HCT116 (cell line): ENCODE data around the gene TAF3. TPM values are rescaled to one million over a fixed set of nuclear protein-coding genes. Genes with fewer than 3 reads are reported as not detected.

Experiments used
- ATAC-seq: fragments of 200-7000 bp; cut with Tn5 transposase; 2 replicates; pipeline ENCODE4 v1.9.1; 2020; ENCODE audit warnings: mild to moderate bottlenecking, moderate library complexity
- BruUV-seq: library from RNA; stranded (reverse); fragments of 400-500 nt; replicated peaks from 2 replicates; lab custom pipeline; 2021; lab: Mats Ljungman, UMichigan
- CTCF ChIA-PET: fragments of 300-600 bp; sonication (Branson Sonifier 250); formaldehyde crosslinking; loops from one replicate; lab custom pipeline; 2021; ENCODE audit warnings: antibody characterized with exemption; lab: Charles Lee
- POLR2A ChIA-PET: fragments of 300-600, 350-600 bp; sonication (Branson Sonifier 250); formaldehyde crosslinking; loops from one replicate; lab custom pipeline; 2021; ENCODE audit warnings: antibody characterized with exemption; lab: Charles Lee
- RAD21 ChIA-PET, 2 experiments: fragments of 300-600 bp; sonication (Branson Sonifier 250); formaldehyde crosslinking; loops; one replicate each; lab custom pipeline; 2023; ENCODE audit warnings: low total read pairs in 2 of 2; ENCODE audit not compliant: uncharacterized antibody in 2 of 2, unreplicated experiment in 2 of 2, low non-redundant PET in 1 of 2; lab: Charles Lee
- DNase-seq: peaks from one replicate; pipeline ENCODE4 v3.0.0-alpha.2; 2010; ENCODE audit warnings: low read depth, low spot score
- H2AFZ ChIP-seq: fragments of 200-600 bp; shearing (Covaris generic), sonication (generic); 2 replicates; pipeline ENCODE4 v1.6.1; 2017; ENCODE audit warnings: low read depth, mixed run types, mixed read lengths, antibody characterized with exemption, low read length; ENCODE audit not compliant: poor library complexity, severe bottlenecking
- H3K27ac ChIP-seq: 2 replicates; pipeline ENCODE4 v1.5.1; 2012; ENCODE audit warnings: low read depth, low read length
- H3K27me3 ChIP-seq: fragments of 200-600 bp; sonication (generic); 2 replicates; pipeline ENCODE4 v1.6.1; 2016; ENCODE audit warnings: mixed run types, low read length, mixed read lengths; ENCODE audit not compliant: insufficient read depth
- H3K36me3 ChIP-seq, 2 experiments: fragments of 200-500 bp in 1 of 2; fragments of 200-600 bp in 1 of 2; sonication (Bioruptor generic) in 1 of 2; sonication (generic) in 1 of 2; 2 replicates each; pipeline versions ENCODE4 v1.5.1 to v1.6.1; 2014 to 2016; ENCODE audit warnings: low read length in 2 of 2, inconsistent platforms in 1 of 2, mixed read lengths in 1 of 2, mixed run types in 1 of 2; ENCODE audit not compliant: insufficient read depth in 2 of 2, control insufficient read depth in 1 of 2
- H3K4me1 ChIP-seq, 2 experiments: fragments of 200-600 bp in 1 of 2; sonication (generic) in 1 of 2; 2 replicates each; pipeline versions ENCODE4 v1.5.1 to v1.6.1; 2012 to 2017; ENCODE audit warnings: low read length in 2 of 2, inconsistent platforms in 1 of 2, mild to moderate bottlenecking in 1 of 2, mixed read lengths in 1 of 2, mixed run types in 1 of 2, moderate library complexity in 1 of 2; ENCODE audit not compliant: insufficient read depth in 2 of 2, control insufficient read depth in 1 of 2
- H3K4me2 ChIP-seq: fragments of 200-600 bp; sonication (generic); 2 replicates; pipeline ENCODE4 v1.6.1; 2017; ENCODE audit warnings: mixed run types, low read length, mixed read lengths
- H3K4me3 ChIP-seq, 2 experiments: fragments of 200-600 bp in 1 of 2; sonication (generic) in 1 of 2; replicated peaks in 1 of 2; 2 replicates each; pipeline ENCODE4 v1.5.1; 2011 to 2016; ENCODE audit warnings: low read length in 2 of 2, control low read depth in 1 of 2, low read depth in 1 of 2, mild to moderate bottlenecking in 1 of 2, mixed read lengths in 1 of 2, mixed run types in 1 of 2
- H3K79me2 ChIP-seq: fragments of 200-600 bp; sonication (generic); 2 replicates; pipeline ENCODE4 v1.6.1; 2017; ENCODE audit warnings: mild to moderate bottlenecking, mixed run types, low read length, moderate library complexity, mixed read lengths; ENCODE audit not compliant: insufficient read depth
- H3K9ac ChIP-seq: fragments of 200-600 bp; sonication (generic); 2 replicates; pipeline ENCODE4 v1.6.1; 2016; ENCODE audit warnings: low read length, mixed read lengths
- H3K9me2 ChIP-seq: fragments of 200-600 bp; sonication (generic), shearing (Covaris generic); 2 replicates; pipeline ENCODE4 v1.6.1; 2017; ENCODE audit warnings: mixed run types, mild to moderate bottlenecking, moderate library complexity; ENCODE audit not compliant: insufficient read depth
- H3K9me3 ChIP-seq, 2 experiments: fragments of 200-500 bp in 1 of 2; fragments of 200-600 bp in 1 of 2; sonication (Bioruptor generic) in 1 of 2; sonication (generic) in 1 of 2; 2 replicates each; pipeline ENCODE4 v1.6.1; 2014 to 2017; ENCODE audit warnings: low read length in 2 of 2, mixed read lengths in 2 of 2, inconsistent platforms in 1 of 2, low read depth in 1 of 2, mild to moderate bottlenecking in 1 of 2, mixed run types in 1 of 2, moderate library complexity in 1 of 2; ENCODE audit not compliant: control insufficient read depth in 1 of 2, insufficient read depth in 1 of 2
- H4K20me1 ChIP-seq: fragments of 200-600 bp; sonication (generic), shearing (Covaris generic); 2 replicates; pipeline ENCODE4 v1.6.1; 2017; ENCODE audit warnings: mixed run types, mild to moderate bottlenecking, moderate library complexity; ENCODE audit not compliant: insufficient read depth
- CBX3 ChIP-seq: IDR thresholded peaks from 2 replicates; pipeline ENCODE4 v1.6.1; 2012; ENCODE audit warnings: low read depth
- EGR1 ChIP-seq: IDR thresholded peaks from 2 replicates; pipeline ENCODE4 v1.6.1; 2012; ENCODE audit warnings: low read depth
- ELF1 ChIP-seq: IDR thresholded peaks from 2 replicates; pipeline ENCODE4 v1.6.1; 2012; ENCODE audit warnings: low read depth, borderline replicate concordance
- EZH2 ChIP-seq: fragments of 200-600 bp; sonication (generic); IDR thresholded peaks from 2 replicates; pipeline ENCODE4 v1.6.1; 2017; ENCODE audit warnings: antibody characterized with exemption, mixed run types
- EZH2phosphoT487 ChIP-seq: fragments of 200-600 bp; IDR thresholded peaks from 2 replicates; pipeline ENCODE4 v1.6.1; 2018; ENCODE audit warnings: antibody characterized with exemption, borderline replicate concordance
- JUND ChIP-seq: IDR thresholded peaks from 2 replicates; pipeline ENCODE4 v1.6.1; 2012
- POLR2A ChIP-seq: IDR thresholded peaks from 2 replicates; pipeline ENCODE4 v1.7.0; 2011; ENCODE audit warnings: borderline replicate concordance; ENCODE audit not compliant: insufficient read depth, insufficient read length; ENCODE audit errors: extremely low read depth
- SRF ChIP-seq: IDR thresholded peaks from 2 replicates; pipeline ENCODE4 v1.6.1; 2012; ENCODE audit warnings: low read depth
- TCF7L2 ChIP-seq: IDR thresholded peaks from 2 replicates; pipeline ENCODE4 v1.7.0; 2011; ENCODE audit warnings: borderline replicate concordance, inconsistent platforms; ENCODE audit not compliant: insufficient read depth, insufficient read length; ENCODE audit errors: extremely low read depth
- ZFX ChIP-seq: fragments of 450-650 bp; IDR thresholded peaks from 2 replicates; pipeline ENCODE4 v1.6.1; 2017
- intact Hi-C: fragments of 100-400 bp; cut with micrococcal nuclease; formaldehyde crosslinking; loops from 2 replicates; pipeline ENCODE4 v1.10.0; 2022
- total RNA-seq: library from RNA; stranded (reverse); gene quantifications from one replicate; pipeline ENCODE4 v1.2.1, GENCODE V29; 2021; ENCODE audit not compliant: unreplicated experiment
- TF ChIP-seq, protein P1 (sequence below), 3 experiments: fragments of 200-600 bp in 1 of 3; sonication (generic) in 1 of 3; IDR thresholded peaks in 2 of 3; conservative IDR thresholded peaks in 1 of 3; 2 replicates each; pipeline ENCODE4 v1.5.1; 2012 to 2017; ENCODE audit warnings: low read depth in 2 of 3, low read length in 2 of 3, antibody characterized with exemption in 1 of 3, borderline replicate concordance in 1 of 3, control low read depth in 1 of 3, mild to moderate bottlenecking in 1 of 3, mixed read lengths in 1 of 3, mixed run types in 1 of 3, moderate library complexity in 1 of 3; ENCODE audit not compliant: insufficient read depth in 1 of 3
- TF ChIP-seq, protein P2 (sequence below): IDR thresholded peaks from 2 replicates; pipeline ENCODE4 v1.6.1; 2012

TAF3 gene
- total RNA-seq, 1 experiment from 2014 or later: 8.0 TPM

DNA sequence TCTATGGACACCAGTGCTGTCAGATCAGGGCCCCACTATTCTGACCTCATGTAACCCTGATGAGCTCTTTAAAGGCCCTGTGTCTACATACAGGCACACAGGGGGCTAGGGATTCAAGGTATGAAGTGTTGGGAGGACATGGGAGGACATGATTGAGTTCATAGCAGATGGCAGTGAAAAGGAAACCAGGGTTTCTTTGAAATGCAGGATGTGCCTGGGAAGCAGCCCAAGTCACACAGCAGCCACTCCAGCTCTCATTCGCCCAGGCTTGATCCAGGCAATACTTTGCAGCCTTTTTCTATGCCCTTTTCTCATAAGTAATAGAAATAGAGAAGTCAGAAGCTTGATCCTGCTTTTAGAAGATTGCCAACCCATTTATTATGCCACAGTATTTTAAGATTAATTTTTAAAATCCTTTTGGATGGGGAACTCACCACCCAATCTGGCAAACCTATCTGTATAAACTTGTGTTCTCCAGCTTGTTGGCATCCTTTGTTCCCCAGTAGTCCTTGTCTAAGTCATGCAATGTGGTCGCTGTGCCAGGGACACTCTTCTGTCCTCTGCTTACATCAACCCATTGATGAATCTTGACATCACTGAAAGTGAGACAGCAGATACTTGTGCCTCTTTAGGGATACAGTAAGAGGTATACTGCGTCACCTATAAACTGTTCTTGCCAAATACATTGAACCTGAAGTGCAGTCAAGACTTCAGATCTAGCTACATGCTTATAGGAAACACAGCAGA is 95.0 kb downstream of the TAF3 start:
- no peak overlapping the region for H3K4me3 ChIP-seq
- CTCF ChIA-PET: no interaction called here
- H3K4me2 ChIP-seq: no peak overlapping the region
- H3K4me1 ChIP-seq: no peaks in the 10 kb centered on the region
- no peaks in the 10 kb centered on the region for H3K36me3 ChIP-seq
- H3K9me3 ChIP-seq: no peaks in the 10 kb centered on the region
- intact Hi-C loops: no loop called here
- H3K79me2 ChIP-seq: no peaks in the 10 kb centered on the region; the same call in 1 of the 2 replicates
- no peak for DNase-seq
- POLR2A ChIA-PET: no interaction called here
- RAD21 ChIA-PET: no interaction called here
- no peak overlapping the region for H2AFZ ChIP-seq
- no peak for ATAC-seq
- no peak overlapping the region for H3K9ac ChIP-seq
- H3K9me2 ChIP-seq: no peaks in the 10 kb centered on the region
- no peak overlapping the region for H3K27ac ChIP-seq
- BruUV-seq: no TSS peak
- TF ChIP-seq TCF7L2 (no peak), EGR1 (no peak), EZH2phosphoT487 (no peak), JUND (no peak), SRF (no peak), POLR2A (no peak), EZH2 (no peak), CBX3 (no peak), ZFX (no peak), ELF1 (no peak)
- TF ChIP-seq, protein P1, sequence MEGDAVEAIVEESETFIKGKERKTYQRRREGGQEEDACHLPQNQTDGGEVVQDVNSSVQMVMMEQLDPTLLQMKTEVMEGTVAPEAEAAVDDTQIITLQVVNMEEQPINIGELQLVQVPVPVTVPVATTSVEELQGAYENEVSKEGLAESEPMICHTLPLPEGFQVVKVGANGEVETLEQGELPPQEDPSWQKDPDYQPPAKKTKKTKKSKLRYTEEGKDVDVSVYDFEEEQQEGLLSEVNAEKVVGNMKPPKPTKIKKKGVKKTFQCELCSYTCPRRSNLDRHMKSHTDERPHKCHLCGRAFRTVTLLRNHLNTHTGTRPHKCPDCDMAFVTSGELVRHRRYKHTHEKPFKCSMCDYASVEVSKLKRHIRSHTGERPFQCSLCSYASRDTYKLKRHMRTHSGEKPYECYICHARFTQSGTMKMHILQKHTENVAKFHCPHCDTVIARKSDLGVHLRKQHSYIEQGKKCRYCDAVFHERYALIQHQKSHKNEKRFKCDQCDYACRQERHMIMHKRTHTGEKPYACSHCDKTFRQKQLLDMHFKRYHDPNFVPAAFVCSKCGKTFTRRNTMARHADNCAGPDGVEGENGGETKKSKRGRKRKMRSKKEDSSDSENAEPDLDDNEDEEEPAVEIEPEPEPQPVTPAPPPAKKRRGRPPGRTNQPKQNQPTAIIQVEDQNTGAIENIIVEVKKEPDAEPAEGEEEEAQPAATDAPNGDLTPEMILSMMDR (IDR thresholded peaks at IDR 0.05 in 2 of 3, conservative IDR thresholded peaks at IDR 0.05 in 1 of 3; ENCODE audit: borderline replicate concordance in 1 of 3, insufficient read depth in 1 of 3, low read depth in 2 of 3, low read length in 2 of 3): no peak
- TF ChIP-seq, protein P2, sequence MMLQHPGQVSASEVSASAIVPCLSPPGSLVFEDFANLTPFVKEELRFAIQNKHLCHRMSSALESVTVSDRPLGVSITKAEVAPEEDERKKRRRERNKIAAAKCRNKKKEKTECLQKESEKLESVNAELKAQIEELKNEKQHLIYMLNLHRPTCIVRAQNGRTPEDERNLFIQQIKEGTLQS: no peak
- no peaks in the 10 kb centered on the region for H4K20me1 ChIP-seq
- H3K27me3 ChIP-seq: no peaks in the 10 kb centered on the region
